CD4-positive, alpha-beta T cell treated with Interleukin-6 at 100 ng/mL for 8 hours (primary cell): ENCODE measurements around the gene KCNK3.

Experiments
- DNase-seq: peaks from one replicate; pipeline ENCODE4 v3.0.0-alpha.2; 2020; ENCODE audit warnings: mixed read lengths, low spot score

KCNK3 gene

DNA sequence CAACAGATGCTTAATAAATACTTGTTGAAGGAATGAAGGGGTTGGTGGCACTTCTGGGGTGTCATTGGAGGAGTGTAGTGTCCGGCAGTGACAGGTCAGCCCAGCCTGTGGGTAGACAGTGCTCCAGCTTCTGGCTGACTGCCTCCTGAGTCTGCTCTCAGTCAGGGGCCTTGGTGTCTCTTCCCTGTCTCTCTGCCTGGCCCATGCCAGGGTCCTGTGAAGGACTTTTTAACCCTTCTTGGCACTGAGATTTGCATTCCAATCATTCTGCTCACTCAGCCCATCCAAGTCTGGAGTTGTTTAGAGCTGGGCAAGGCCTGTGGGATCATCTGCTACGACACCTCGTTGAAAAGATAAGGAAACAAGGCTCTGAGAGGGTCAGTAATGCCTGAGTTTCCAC is 1.4 kb upstream of the KCNK3 start:
- DNase-seq = no peak

DNA sequence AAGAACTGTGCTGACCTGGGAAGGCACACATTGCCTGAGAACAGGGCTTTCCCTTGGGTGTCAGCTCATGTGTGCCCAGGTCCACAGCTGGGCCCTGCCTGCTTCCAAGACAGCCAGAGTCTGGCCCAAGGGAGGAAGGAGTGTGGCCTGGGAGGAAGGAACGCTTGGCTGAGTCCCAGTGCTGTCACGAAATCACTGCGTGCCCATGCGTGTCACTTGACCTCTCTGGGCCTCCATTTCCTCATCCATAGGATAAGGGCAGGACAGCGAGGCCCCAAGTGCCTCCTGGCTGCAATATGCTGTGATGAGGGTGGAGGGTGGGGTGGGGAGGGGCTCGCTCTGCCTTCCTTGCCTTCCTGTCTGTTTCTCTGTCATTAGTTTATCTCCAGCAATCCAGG is 642 bp upstream of the KCNK3 start:
- DNase-seq = no peak

DNA sequence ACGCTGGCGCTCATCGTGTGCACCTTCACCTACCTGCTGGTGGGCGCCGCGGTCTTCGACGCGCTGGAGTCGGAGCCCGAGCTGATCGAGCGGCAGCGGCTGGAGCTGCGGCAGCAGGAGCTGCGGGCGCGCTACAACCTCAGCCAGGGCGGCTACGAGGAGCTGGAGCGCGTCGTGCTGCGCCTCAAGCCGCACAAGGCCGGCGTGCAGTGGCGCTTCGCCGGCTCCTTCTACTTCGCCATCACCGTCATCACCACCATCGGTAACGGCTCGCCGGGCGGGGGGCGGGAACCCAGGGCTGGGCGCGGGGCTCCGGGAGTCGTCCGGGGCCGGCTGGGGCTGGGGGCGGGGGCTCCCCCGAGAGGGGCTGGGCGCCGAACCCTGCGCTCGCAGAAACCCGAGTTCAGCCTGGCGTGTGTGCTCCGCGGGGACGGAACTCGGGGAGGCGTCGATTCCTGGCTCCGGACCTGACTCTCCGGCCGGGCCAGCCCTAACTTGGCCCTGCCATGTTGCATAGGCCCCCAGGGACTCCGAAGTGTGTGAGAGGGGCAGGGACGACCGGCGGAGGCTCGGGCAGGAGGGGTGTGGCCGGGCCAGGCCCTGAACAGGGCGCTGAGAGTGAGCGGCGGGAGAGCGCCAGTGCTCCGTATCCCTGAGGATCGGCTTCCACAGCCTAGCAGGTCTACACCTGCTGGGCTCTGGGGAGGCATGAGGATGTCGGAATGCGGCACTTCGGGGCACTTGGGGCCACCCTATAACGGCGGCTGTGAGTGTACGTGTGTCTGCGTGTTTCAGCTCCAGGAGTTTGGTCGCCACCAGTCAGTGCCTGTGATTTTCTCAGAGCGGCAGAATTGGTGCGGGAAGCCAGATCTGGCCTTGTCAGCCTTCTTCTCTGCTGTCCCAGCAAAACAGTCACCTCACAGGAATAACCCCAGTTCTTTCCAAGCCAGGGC is 651 bp downstream of the KCNK3 start:
- DNase-seq = no peak

DNA sequence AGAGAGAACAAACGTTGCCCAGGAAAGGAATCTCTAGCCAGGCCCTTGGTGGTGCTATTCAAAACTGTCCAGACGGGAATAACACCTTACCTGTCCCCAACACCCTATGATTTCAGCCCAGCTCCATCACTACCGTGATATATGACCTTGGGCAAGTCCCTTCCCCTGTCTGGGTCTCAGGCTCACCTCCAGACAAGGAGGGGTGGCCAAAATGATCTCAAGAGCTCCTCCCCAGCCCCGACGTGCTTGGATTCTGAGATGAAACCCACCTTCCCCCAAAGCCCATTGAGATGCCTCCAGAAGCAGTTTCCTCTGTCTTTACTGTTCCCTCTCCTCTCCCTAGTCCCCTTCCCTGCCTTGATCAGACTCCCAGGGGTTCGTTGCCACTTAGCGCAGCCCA is 1.5 kb downstream of the KCNK3 start:
- DNase-seq = no peak

DNA sequence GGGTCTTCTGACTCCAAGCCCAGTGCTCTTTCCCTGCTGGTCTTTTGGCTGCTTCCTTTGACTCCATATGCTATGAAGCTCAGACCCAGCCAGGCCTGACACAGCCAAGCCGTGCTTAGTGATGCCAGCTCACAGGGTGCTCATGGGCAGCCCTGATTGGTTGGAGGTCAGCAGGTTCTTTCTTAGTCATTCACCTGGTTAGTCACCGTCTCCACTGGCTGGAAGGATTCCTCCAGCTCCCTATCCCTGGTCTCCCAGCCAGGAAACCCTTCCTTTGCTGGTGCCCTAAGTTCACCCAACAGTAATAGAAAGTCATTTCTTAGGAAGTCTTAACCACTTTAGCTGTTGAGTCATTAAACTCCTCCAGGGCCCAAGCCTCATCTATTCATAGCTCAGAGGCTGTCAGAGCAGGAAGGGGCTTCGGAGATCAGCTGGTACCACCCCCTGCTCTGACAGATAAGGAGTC is 3.9 kb downstream of the KCNK3 start:
- DNase-seq = no peak

DNA sequence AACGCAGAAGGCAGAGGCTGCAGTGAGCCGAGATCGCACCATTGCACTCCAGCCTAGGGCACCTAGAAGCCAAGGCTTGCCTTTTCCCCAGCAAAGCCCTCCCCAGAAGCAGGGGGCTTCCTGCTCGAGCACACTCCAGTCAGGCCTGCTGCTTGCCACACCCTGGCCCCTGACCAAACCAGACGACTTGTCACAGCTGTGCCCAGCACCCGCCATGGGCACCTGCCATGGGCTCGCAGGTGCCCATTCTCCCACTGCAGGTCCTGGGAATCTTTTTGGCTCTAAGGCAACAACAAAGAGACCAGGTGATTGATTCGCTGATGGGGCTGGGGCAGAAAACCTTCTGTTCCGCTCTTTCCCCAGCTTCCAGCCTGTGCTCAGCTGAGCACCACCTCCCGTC is 4.9 kb downstream of the KCNK3 start:
- no peak for DNase-seq

DNA sequence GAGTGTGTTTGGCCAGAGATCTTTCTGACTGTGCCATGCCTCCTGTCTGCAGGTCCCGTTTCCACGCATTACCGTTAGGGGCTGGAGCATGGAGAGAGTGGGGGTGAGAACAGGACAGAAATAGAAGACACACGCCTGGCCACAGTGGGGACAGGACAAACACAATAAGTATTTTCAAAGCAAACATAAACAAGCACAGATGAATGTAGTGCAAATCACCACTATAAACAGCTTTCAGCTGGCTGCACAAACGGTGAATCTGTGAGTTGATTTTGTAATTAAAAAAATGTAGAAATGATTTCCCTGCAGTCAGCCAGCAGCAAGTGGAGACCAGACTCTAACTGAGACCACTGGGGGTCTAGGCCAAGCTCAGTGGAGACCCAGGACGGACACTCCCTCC is 6.8 kb downstream of the KCNK3 start:
- DNase-seq = no peak

DNA sequence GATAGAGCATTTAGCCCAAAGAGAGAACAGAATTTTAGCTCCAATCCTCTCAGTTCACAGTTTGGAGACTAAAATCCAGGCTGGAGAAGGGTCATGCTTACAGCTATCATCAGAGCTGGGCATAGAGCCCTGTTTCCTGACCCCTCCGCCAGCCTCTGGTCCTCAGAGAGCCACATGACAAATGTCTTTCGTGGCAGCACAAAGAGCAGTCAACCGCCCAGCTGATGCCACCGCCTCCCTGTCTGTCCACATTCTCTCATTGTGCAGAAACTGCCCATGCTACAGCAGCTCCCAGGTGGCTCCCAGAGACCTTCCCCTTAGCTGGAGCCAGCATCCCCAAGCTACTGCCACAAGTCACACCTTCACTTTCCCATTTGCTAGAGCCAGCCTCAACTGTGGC is 7.6 kb downstream of the KCNK3 start:
- no peak for DNase-seq

DNA sequence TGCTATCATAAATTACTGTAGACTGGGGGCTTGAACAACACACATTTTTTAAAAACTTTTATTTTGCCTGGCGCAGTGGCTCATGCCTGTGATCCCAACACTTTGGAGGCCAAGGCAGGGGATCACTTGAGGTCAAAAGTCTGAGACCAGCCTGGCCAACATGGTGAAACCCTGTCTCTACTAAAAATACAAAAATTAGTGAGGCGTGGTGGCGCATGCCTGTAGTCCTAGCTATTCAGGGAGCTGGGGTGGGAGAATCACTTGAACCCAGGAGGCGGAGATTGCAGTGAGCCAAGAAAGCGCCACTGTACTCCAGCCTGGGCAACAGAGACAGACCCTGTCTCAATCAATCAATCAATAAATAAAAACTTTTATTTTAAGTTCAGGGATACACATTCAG is 9.1 kb downstream of the KCNK3 start:
- DNase-seq = no peak

DNA sequence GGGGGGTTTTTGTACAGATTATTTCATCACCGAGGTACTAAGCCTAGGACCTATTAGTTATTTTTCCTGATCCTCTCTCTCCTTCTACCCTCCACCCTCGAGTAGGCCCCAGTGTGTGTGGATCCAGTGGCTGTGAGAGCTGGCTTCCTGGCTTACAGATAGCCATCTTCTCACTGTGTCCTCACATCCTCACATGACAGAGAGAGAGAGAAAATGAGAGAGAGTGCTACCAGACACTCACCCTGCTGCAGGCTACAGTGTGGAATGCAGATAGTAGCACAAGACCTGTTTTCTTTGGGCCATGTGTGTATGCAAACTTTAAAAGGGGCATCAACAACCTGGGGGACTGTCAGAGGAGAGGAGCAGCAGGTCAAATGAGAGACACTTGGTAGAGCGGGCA is 9.5 kb downstream of the KCNK3 start:
- no peak for DNase-seq

DNA sequence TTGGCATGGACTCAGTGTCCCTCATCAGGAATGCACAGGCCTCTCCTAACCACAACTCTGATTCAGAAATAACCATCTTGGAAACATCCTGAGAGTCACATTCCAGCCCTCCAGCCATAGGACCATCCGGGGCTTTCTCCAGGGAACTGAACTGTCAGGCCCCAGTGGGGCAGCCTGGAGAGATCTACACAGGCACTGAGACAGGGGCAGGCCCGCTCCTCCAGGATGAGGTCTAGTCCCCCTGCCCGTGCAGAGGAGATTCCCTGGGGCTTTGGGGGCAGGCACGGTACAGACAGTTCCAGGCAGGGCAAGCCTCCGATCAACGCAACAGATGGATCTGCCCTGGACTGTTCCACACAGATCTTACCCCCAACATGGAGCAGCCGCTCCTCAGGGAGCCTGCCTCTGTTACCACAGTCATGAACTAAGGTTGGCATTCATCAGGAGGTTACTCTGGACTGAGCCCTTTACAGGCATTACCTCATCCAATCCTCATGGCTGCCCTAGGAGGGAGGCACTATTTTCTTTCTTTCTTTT is 12.0 kb downstream of the KCNK3 start:
- no peak for DNase-seq

DNA sequence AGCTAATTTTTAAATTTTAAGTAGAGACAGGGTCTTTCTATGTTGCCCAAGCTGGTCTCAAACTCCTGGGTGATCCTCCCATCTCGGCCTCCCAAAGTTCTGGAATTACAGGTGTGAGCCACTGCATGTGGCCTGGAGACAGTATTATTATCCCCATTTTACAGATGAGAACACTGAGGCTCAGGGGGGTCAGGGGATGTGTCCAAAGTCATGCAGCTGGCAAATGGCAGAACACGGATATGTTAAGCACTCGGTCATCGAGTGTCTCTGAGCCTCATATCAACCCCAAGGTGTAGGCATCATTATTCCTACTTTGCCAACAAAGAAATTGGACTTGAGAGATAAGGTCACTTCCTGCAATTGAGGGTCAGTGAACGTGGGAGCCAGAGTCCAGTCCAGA is 12.6 kb downstream of the KCNK3 start:
- no peak for DNase-seq

DNA sequence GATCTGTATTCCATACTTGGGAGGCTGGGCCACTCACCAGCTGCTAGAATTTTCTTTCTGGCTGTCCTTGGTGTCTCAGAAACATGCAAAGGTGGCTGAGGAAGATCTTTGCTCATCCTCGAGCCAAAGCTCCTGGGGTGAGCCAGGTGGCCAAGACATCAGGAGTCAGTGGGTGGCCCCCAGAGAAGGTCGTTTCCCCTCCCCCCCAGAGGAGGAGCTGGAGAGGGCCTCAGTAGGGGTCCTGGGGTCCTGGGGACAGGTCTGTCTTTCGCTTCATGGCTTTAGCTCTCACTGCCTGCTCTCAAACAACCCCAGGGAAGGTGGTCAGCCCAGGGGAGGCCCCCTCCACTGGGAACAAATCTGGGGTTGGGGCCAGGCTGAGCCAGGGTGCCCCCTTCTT is 13.6 kb downstream of the KCNK3 start:
- no peak for DNase-seq

DNA sequence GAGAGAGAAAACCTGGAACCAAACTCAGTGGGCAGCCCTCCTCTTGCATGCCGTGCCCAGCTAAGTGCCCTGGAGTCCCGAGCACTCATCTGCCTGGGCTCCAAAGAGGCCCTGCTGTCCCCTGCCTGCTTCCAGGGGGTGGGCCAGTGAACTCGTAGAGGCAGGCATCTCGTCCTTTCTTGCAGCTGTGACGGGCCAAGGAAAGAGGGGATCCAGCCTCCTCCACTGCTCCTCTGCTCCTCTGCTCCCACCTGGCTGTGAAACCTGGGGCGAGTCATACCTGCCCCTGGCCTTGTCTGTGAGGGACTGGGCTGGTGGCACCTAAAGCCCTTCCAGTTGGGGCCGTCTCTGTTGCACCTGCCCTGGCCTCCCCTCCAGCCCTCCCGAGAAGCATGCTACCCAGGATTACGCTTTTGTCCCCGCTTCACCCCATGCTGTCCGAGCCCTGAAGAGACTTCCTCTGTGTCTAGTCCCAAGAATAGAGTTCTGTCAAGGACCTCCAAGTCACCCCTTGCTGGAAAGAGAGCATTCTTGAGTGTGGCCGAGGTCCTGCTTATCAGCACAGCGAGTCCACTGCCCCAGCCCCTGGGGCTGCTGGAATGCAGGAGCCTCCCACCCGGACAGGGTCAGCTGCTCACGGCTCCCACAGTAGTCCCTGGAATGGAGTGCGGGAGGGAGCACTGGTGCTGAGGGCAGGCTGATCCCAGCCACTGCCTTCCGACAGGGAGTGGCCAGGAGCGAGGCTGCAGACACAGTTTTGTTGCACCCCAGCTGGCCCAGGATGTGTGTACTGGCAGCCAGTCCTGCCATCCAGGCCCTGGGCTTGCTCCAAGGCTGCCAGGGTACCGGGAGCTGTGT is 14.3 kb downstream of the KCNK3 start:
- no peak for DNase-seq

DNA sequence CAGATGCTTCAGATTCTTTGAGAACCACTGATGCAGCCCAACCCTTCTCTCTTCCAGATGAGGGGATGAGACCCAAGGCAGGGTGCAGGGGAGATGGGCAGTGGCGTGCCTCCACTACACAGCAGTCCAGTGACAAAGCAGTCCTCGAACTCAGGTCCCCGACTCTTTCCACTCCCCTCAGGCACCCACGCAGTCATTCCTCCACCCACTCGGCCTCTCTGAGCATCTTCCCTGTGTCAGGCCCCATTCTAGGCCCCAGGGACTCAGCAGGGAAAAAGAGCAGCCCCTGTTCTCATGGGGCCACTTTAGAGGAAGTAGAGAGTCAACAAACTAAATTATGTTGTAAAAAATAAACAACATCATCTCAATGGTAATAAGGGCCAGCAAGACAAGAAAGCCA is 15.2 kb downstream of the KCNK3 start:
- no peak for DNase-seq

DNA sequence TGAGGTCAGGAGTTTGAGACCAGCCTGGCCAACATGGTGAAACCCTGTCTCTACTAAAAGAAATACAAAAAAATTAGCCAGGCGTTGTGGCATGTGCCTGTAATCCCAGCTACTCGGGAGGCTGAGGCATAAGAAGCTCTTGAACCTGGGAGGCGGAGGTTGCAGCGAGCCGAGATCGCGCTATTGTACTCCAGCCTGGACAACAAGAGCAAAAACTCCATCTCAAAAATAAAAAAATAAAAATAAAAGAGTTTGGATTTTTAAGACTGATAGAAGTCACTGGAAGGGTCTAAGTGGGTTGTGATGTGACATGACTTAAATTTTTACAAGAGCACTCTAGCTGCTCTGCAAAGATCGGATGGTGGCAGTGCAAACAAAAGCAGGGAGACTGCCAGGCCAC is 15.9 kb downstream of the KCNK3 start:
- no peak for DNase-seq

DNA sequence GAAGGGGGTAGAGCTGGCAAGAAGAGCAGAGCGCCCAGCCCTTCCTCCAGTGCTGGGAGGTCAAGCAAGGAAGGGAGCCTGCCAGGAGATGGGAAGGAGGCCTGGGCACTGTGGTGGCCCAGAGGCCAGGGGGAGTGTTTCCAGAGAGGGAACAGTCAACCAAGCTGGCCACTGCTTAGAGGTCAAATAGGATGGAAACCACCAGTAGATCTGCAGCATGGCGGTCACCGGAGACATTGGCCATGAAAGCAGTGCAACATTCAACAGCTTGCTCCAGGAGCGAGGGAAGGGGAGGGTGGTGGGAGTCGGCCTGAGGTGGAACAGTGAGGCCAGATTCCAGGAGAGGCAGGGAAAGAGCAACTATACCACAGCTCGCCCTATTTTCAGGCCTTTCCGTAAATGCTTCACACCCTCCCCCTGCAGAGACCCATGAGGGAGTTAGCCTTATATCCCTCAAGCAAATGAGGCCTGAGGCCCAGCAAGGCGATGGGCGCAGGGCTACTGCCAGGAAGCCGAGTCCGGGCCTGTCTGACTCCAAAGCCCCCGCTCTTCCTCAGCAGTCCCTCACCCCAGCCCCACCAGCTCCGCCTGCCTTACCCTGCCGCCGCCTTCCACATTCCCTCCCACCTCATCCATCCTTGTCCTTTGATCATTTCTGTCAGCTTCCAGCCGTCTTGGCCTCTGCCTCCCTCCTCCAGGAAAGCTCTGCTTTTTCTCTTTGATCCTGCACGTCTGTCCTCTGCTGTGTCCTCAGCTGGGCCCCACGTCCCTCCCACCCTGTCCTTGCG is 17.0 kb downstream of the KCNK3 start:
- no peak for DNase-seq

DNA sequence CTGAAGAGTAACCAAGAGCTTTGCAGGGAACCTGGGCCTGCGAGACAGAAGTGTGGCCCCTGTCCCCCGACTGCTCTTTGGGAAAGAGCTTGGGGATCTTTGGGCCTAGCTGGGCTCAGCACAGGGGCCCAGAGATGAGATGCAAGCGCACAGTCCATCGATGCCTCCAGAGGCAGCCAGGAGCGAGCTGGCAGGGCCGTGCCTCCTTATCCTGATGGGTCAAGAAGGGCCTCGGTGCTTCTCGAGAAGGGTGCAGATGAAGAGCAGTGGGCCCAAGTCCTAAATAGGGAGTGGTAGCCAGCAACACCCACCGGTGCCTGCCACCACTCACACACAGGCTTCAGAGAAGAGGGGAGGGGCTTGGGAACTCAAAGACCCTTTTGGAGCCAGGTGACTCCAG is 17.6 kb downstream of the KCNK3 start:
- no peak for DNase-seq

DNA sequence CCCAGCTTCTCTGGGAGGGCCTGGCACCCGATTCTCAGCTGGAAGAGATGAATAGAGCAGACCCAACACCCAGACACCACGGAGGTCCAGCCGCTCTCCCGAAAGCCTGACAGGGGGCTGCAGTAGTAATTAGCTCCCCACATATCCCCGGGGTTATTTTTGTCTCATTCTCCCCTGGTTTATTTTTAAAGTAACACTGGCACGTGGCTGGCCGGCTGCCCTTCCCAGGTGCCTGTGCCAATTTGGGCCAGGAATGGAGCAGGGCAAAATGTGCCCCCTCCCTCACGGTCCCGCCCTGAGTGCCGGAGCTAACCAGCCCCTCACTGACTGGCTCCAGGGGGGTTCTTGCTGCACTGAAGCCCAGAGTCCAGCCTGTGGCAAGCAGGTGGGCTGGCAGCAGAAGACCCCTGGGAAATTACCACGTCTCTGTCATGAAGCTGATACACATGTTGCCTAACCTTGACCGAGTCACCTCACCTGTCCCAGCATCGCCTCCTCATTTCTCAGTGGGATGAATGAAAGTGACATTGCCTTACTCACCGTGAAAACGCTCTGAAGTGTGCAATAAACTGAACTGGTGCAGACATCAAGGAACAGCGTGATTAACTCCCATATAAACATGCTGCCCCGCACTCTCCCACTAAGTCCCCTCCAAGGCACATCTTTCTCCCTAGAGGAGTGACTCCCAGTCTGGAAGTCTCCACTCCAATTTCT is 18.4 kb downstream of the KCNK3 start:
- no peak for DNase-seq

DNA sequence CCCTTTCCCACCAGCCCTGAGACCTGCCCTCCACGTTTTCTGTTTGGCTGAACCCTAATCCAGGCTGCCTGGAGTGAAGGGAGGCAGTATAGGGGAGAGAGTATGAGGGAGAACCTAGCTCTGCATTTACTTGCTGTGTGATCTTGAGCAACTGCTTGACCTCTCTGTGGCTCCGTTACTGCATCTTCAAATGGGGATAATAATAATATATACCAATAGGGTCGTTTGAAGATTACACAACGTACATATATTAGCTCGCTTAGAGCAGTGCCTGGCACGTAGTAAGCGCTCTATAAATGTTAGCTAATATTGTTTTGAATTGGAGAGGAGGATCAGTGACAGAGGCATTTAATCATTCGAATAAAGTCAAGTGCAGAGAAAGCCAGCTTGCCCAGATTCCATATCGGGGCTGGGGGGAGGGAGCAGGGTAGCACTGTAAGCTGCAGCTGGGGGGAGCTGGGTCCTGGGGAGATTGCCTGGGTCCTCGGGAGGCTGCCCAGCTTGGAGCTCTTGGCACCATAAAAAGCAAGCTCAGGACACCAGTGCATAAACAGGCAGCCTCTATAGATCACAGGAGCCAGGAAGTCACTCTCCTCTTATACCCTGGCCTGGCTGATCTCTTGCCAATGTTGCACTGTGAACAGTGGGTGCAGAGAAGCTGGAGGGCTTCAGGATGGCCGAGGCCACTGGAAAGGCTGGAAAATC is 19.1 kb downstream of the KCNK3 start:
- DNase-seq = no peak
